ENCODE results near the gene TRIM50. TPM values are rescaled to one million over a fixed set of nuclear protein-coding genes. Genes with fewer than 3 reads are reported as not detected.
"Not testable (repeated sequence)": the region's sequence is repeated elsewhere in the genome, so short reads cannot be mapped to it uniquely, and the experiment has no call there.

TRIM50 gene
- total and polyA plus RNA-seq, 12 donors: 0.24 to 1.9 (median 0.72) TPM; not detected in 3

- H3K4me3 ChIP-seq; H3K27ac ChIP-seq; H3K9me3 ChIP-seq (replicated peaks in 1 of 3); intact Hi-C loops (cut with DNase I); H3K36me3 ChIP-seq (replicated peaks in 1 of 2); DNase-seq; H3K4me1 ChIP-seq (replicated peaks in 1 of 2); H3K27me3 ChIP-seq: not testable (repeated sequence)
- WGBS, 4 donors: no CpG with 5 or more reads among the region's 22 CpGs
These were observed 61.0 kb downstream of the TRIM50 start for GRCh38 chr7:73266719-73267368.

Small RNA genes within 50 kb of the gene (small RNA-seq; reads per million reads assigned to genes)
- 0 reads per million in 2 donors for gene RNU6-1080P

Other genes with a start within 250 kb of the TRIM50 start
- gene SPDYE9, start 242.0 kb downstream of the TRIM50 start, total RNA-seq: not detected
- gene SPDYE9, start 242.0 kb downstream of the TRIM50 start, polyA plus RNA-seq: not detected
- 10 to 100 TPM; 15.8 to 32.4 (median 20.5) TPM for gene NSUN5, start 19.3 kb downstream of the TRIM50 start, total RNA-seq
- 10 to 100 TPM in 2 of 3 donors, 1 to 10 TPM in 1; 5.6 to 31.0 (median 24.4) TPM for gene NSUN5, start 19.3 kb downstream of the TRIM50 start, polyA plus RNA-seq
- under 1 TPM in 1 of 9 donors, not detected in 8; 0.15 TPM for gene FKBP6, start 79 bp upstream of the TRIM50 start, total RNA-seq
- under 1 TPM in 2 of 3 donors, not detected in 1; 0.07 to 0.88 TPM for gene FKBP6, start 79 bp upstream of the TRIM50 start, polyA plus RNA-seq
- gene FZD9, start 105.7 kb upstream of the TRIM50 start, total RNA-seq: 1 to 10 TPM in 3 of 9 donors, under 1 TPM in 6; 0.32 to 4.8 (median 0.77) TPM
- gene FZD9, start 105.7 kb upstream of the TRIM50 start, polyA plus RNA-seq: under 1 TPM; 0.05 to 0.67 (median 0.64) TPM
- gene BAZ1B, start 194.2 kb upstream of the TRIM50 start, total RNA-seq: 10 to 100 TPM; 40.4 to 65.5 (median 43.8) TPM
- 10 to 100 TPM; 14.5 to 49.4 (median 27.7) TPM for gene BAZ1B, start 194.2 kb upstream of the TRIM50 start, polyA plus RNA-seq
- 10 to 100 TPM; 19.0 to 97.9 (median 64.2) TPM for gene BCL7B, start 229.6 kb upstream of the TRIM50 start, total RNA-seq
- 10 to 100 TPM; 76.1 to 87.2 (median 77.7) TPM for gene BCL7B, start 229.6 kb upstream of the TRIM50 start, polyA plus RNA-seq